OCI-LY7 (cell line): ENCODE data around the gene RPRML.

Experiments
- CTCF ChIP-seq: fragments of 200-600 bp; sonication (generic); conservative IDR thresholded peaks from 2 replicates; pipeline ENCODE4 v1.5.1; 2014; ENCODE audit warnings: mild to moderate bottlenecking, antibody characterized with exemption, low read length, moderate library complexity, mixed read lengths
- EZH2phosphoT487 ChIP-seq: fragments of 200-600 bp; sonication (generic); IDR thresholded peaks from 2 replicates; pipeline ENCODE4 v1.6.1; 2018; ENCODE audit warnings: low read depth, borderline replicate concordance, mild to moderate bottlenecking, mixed run types, antibody characterized with exemption, low read length, moderate library complexity, mixed read lengths

- TF ChIP-seq CTCF (no peak), EZH2phosphoT487 (no peak)
Measured at GRCh38 chr17:46935658-46936266, 43.3 kb downstream of the RPRML start.
